Measurements from ENCODE around the gene ANKRD24.

- TF ChIP-seq, protein P1, sequence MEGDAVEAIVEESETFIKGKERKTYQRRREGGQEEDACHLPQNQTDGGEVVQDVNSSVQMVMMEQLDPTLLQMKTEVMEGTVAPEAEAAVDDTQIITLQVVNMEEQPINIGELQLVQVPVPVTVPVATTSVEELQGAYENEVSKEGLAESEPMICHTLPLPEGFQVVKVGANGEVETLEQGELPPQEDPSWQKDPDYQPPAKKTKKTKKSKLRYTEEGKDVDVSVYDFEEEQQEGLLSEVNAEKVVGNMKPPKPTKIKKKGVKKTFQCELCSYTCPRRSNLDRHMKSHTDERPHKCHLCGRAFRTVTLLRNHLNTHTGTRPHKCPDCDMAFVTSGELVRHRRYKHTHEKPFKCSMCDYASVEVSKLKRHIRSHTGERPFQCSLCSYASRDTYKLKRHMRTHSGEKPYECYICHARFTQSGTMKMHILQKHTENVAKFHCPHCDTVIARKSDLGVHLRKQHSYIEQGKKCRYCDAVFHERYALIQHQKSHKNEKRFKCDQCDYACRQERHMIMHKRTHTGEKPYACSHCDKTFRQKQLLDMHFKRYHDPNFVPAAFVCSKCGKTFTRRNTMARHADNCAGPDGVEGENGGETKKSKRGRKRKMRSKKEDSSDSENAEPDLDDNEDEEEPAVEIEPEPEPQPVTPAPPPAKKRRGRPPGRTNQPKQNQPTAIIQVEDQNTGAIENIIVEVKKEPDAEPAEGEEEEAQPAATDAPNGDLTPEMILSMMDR (IDR thresholded peaks at IDR 0.05) = no peak
- TF ChIP-seq POLR2A (IDR thresholded peaks at IDR 0.05) (no peak), EP300 (IDR thresholded peaks at IDR 0.05) (no peak)
Measured at GRCh38 chr19:4194353-4194752, 11.9 kb downstream of the ANKRD24 start.

Measured in tibial nerve (tissue), 4 donors.